Measurements from ENCODE around the gene COMMD2. TPM values are rescaled to one million over a fixed set of nuclear protein-coding genes. Genes with fewer than 3 reads are reported as not detected.

COMMD2 gene
- polyA plus RNA-seq, 3 donors = 15.1 to 74.4 (median 73.5) TPM

GRCh38 chr3:149744151-149744550 is 8.1 kb downstream of the COMMD2 start:
- no peak overlapping the region for H3K4me2 ChIP-seq (replicated peaks; ENCODE audit: extremely low read depth, low read length, poor library complexity, severe bottlenecking)
- H3K79me2 ChIP-seq (ENCODE audit: insufficient read depth, low read length) = no peaks in the 10 kb centered on the region
- H3K27me3 Mint-ChIP-seq (ENCODE audit: low read depth in 3 of 3) = no peaks in the 10 kb centered on the region
- no peak overlapping the region for H3K4me3 Mint-ChIP-seq
- no peak for TF ChIP-seq CTCF (IDR thresholded peaks at IDR 0.05)
- H3K36me3 Mint-ChIP-seq = peaks cover 76 to 81% of the 10 kb centered on the region in 2 donors
- H3K4me1 Mint-ChIP-seq = no peaks in the 10 kb centered on the region
- intact Hi-C loops (cut with micrococcal nuclease) = no loop called here
- H3K4me1 ChIP-seq (ENCODE audit: control insufficient read depth in 1 of 2, insufficient read depth in 2 of 2, low read length in 2 of 2) = no peaks in the 10 kb centered on the region
- H3K4me3 ChIP-seq (replicated peaks in 1 of 3; ENCODE audit: low read depth in 2 of 3, low read length in 3 of 3) = no peak overlapping the region
- no peak for DNase-seq
- no peaks in the 10 kb centered on the region for H3K9me3 ChIP-seq (replicated peaks in 1 of 2; ENCODE audit: control insufficient read depth in 1 of 2, insufficient read depth in 1 of 2, low read length in 2 of 2)
- H4K20me1 ChIP-seq (ENCODE audit: insufficient read depth, low read length) = no peaks in the 10 kb centered on the region
- H3K27me3 ChIP-seq (ENCODE audit: control insufficient read depth in 2 of 2, insufficient read depth in 2 of 2, low read length in 2 of 2) = no peaks in the 10 kb centered on the region
- H3K9ac ChIP-seq (ENCODE audit: insufficient read depth, low read length, poor library complexity, severe bottlenecking) = no peak overlapping the region
- peaks cover 71 to 95% of the 10 kb centered on the region in 2 donors for H3K36me3 ChIP-seq (replicated peaks in 1 of 2; ENCODE audit: control insufficient read depth in 1 of 2, insufficient read depth in 2 of 2, low read length in 2 of 2)
- H3K27ac Mint-ChIP-seq = no peak overlapping the region
- H3K9me3 Mint-ChIP-seq = no peaks in the 10 kb centered on the region
- no peak overlapping the region for H3K27ac ChIP-seq (ENCODE audit: low read depth in 1 of 2, low read length in 2 of 2)
- no peak overlapping the region for H2AFZ ChIP-seq (ENCODE audit: insufficient read depth, low read depth, low read length, poor library complexity, severe bottlenecking)

- no CpG with 5 or more reads among the region's 2 CpGs for WGBS (ENCODE audit: insufficient coverage)
- H3K4me3 Mint-ChIP-seq = no peak overlapping the region
- Histone ChIP-seq H3K9me3 (replicated peaks in 1 of 2; ENCODE audit: control insufficient read depth in 1 of 2, insufficient read depth in 1 of 2, low read length in 2 of 2) (no peaks in the 10 kb centered on the region), H4K20me1 (ENCODE audit: insufficient read depth, low read length) (no peaks in the 10 kb centered on the region), H3K27ac (ENCODE audit: low read depth in 1 of 2, low read length in 2 of 2) (no peak overlapping the region), H3K36me3 (replicated peaks in 1 of 2; ENCODE audit: control insufficient read depth in 1 of 2, insufficient read depth in 2 of 2, low read length in 2 of 2) (peaks cover 36 to 55% of the 10 kb centered on the region in 2 donors), H3K4me2 (replicated peaks; ENCODE audit: extremely low read depth, low read length, poor library complexity, severe bottlenecking) (no peak overlapping the region), H3K79me2 (ENCODE audit: insufficient read depth, low read length) (no peaks in the 10 kb centered on the region), H3K4me1 (ENCODE audit: control insufficient read depth in 1 of 2, insufficient read depth in 2 of 2, low read length in 2 of 2) (no peaks in the 10 kb centered on the region), H3K4me3 (replicated peaks in 1 of 3; ENCODE audit: low read depth in 2 of 3, low read length in 3 of 3) (no peak overlapping the region), H3K9ac (ENCODE audit: insufficient read depth, low read length, poor library complexity, severe bottlenecking) (no peak overlapping the region), H3K27me3 (ENCODE audit: control insufficient read depth in 2 of 2, insufficient read depth in 2 of 2, low read length in 2 of 2) (no peaks in the 10 kb centered on the region), H2AFZ (ENCODE audit: insufficient read depth, low read depth, low read length, poor library complexity, severe bottlenecking) (no peak overlapping the region)
- H3K4me1 Mint-ChIP-seq = no peaks in the 10 kb centered on the region
- no peak for TF ChIP-seq CTCF (IDR thresholded peaks at IDR 0.05)
- no peaks in the 10 kb centered on the region for H3K27me3 Mint-ChIP-seq (ENCODE audit: low read depth in 3 of 3)
- peaks cover 43 to 50% of the 10 kb centered on the region in 2 donors for H3K36me3 Mint-ChIP-seq
- no peaks in the 10 kb centered on the region for H3K9me3 Mint-ChIP-seq
- intact Hi-C loops (cut with micrococcal nuclease) = no loop called here
- peak overlapping the region in 1 of 7 donors; percentile 21 for H3K27ac Mint-ChIP-seq
- DNase-seq = no peak
These were observed 12.9 kb downstream of the COMMD2 start for GRCh38 chr3:149739396-149739795.

Measured in CD14-positive monocyte (primary cell).